Measurements from ENCODE around the gene TMEM218.

DNA sequence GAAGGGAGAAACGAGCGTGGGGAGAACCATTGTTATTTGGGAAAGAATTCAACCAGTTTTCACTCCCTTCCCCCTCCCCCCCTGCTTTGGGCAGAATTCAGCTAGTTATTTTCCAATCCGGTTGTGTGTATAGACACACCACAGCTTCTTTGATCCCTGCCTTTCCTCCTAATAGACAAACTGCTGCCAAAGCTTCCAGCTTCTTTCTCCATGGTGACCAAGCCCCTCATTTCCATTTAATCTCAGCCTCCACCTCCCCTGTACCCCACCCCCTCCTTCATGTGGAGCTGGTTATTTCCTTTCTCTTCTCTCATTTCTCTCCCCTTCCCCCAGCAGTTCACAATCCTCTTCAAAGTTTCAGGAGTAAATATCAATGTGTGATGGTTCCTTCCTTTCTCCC is 28.4 kb upstream of the TMEM218 start:
- TF ChIP-seq, protein P1, sequence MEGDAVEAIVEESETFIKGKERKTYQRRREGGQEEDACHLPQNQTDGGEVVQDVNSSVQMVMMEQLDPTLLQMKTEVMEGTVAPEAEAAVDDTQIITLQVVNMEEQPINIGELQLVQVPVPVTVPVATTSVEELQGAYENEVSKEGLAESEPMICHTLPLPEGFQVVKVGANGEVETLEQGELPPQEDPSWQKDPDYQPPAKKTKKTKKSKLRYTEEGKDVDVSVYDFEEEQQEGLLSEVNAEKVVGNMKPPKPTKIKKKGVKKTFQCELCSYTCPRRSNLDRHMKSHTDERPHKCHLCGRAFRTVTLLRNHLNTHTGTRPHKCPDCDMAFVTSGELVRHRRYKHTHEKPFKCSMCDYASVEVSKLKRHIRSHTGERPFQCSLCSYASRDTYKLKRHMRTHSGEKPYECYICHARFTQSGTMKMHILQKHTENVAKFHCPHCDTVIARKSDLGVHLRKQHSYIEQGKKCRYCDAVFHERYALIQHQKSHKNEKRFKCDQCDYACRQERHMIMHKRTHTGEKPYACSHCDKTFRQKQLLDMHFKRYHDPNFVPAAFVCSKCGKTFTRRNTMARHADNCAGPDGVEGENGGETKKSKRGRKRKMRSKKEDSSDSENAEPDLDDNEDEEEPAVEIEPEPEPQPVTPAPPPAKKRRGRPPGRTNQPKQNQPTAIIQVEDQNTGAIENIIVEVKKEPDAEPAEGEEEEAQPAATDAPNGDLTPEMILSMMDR (conservative IDR thresholded peaks at IDR 0.05; ENCODE audit: low read length), result no peak
- no peak for TF ChIP-seq EZH2phosphoT487 (IDR thresholded peaks at IDR 0.05; ENCODE audit: borderline replicate concordance)

Data from Loucy (cell line).